HG03378 (cell line): ENCODE measurements around the gene IL19.
A peak's percentile ranks its signal among the peaks of the same experiment; 100 is the strongest.
"Not testable (repeated sequence)": the region's sequence is repeated elsewhere in the genome, so short reads cannot be mapped to it uniquely, and the experiment has no call there.

ENCODE experiments used
- ATAC-seq: cut with Tn5 transposase; IDR thresholded peaks from one replicate; pipeline ENCODE4 v1.9.1; 2021; ENCODE audit warnings: mild to moderate bottlenecking, moderate library complexity; ENCODE audit not compliant: unreplicated experiment

IL19 gene

GRCh38 chr1:206772243-206772937 is 1.8 kb downstream of the IL19 start, which contains the start of gene IL10:
Gene IL10 (minus strand): TSS chr1:206772494. CDS start chr1:206772435, 59 bp downstream.
- no peak for ATAC-seq

- no peak for ATAC-seq
Measured at GRCh38 chr1:206774093-206774492, 3.5 kb downstream of the IL19 start.

- ATAC-seq, result no peak
Measured at GRCh38 chr1:206776229-206776628, 5.7 kb downstream of the IL19 start.

- ATAC-seq, result no peak
Measured at GRCh38 chr1:206778031-206778430, 7.5 kb downstream of the IL19 start.

- not testable (repeated sequence) for ATAC-seq
Measured at GRCh38 chr1:206778911-206779310, 8.3 kb downstream of the IL19 start.

GRCh38 chr1:206779638-206780037 is 9.1 kb downstream of the IL19 start:
- no peak for ATAC-seq

- peak; percentile 62 for ATAC-seq
Measured at GRCh38 chr1:206782448-206782847, 11.9 kb downstream of the IL19 start.

- no peak for ATAC-seq
Measured at GRCh38 chr1:206783506-206783905, 12.9 kb downstream of the IL19 start.

- peak; percentile 50 for ATAC-seq
Measured at GRCh38 chr1:206784471-206784903, 13.9 kb downstream of the IL19 start.

- no peak for ATAC-seq
Measured at GRCh38 chr1:206785182-206785765, 14.7 kb downstream of the IL19 start.

GRCh38 chr1:206786212-206786886 is 15.8 kb downstream of the IL19 start:
- no peak for ATAC-seq

GRCh38 chr1:206787891-206788290 is 17.3 kb downstream of the IL19 start:
- no peak for ATAC-seq

- no peak for ATAC-seq
Measured at GRCh38 chr1:206788487-206789050, 18.0 kb downstream of the IL19 start.

GRCh38 chr1:206790502-206791250 is 20.1 kb downstream of the IL19 start:
- ATAC-seq, result peak; percentile 33

- ATAC-seq, result peak; percentile 31
Measured at GRCh38 chr1:206792939-206793607, 22.5 kb downstream of the IL19 start.

GRCh38 chr1:206793620-206794019 is 23.0 kb downstream of the IL19 start:
- no peak for ATAC-seq

- ATAC-seq, result no peak
Measured at GRCh38 chr1:206794294-206794908, 23.8 kb downstream of the IL19 start.

- ATAC-seq, result no peak
Measured at GRCh38 chr1:206796116-206796515, 25.5 kb downstream of the IL19 start.

- ATAC-seq, result no peak
Measured at GRCh38 chr1:206796981-206797402, 26.4 kb downstream of the IL19 start.
